B cell (primary cell): ENCODE data around the gene TMEM81. TPM values are rescaled to one million over a fixed set of nuclear protein-coding genes. Genes with fewer than 3 reads are reported as not detected.

Experiments used
- ATAC-seq: fragments of 200-7000 bp; cut with Tn5 transposase; one replicate; pipeline ENCODE4 v1.10.0; 2021; ENCODE audit warnings: low read depth, mild to moderate bottlenecking, moderate number of reproducible peaks, moderate library complexity
- CTCF ChIA-PET: fragments of 350-600 bp; sonication (Branson Sonifier 250); formaldehyde crosslinking; loops from one replicate; lab custom pipeline; 2021; ENCODE audit warnings: antibody characterized with exemption, inconsistent platforms; lab: Charles Lee
- POLR2A ChIA-PET: fragments of 350-600 bp; sonication (Branson Sonifier 250); formaldehyde crosslinking; loops from one replicate; lab custom pipeline; 2021; ENCODE audit warnings: antibody characterized with exemption; lab: Charles Lee
- DNase-seq: peaks from one replicate; pipeline ENCODE4 v3.0.0; 2013
- H2AFZ ChIP-seq: 2 replicates; pipeline ENCODE4 v1.6.1; 2012; ENCODE audit warnings: mild to moderate bottlenecking, low read depth, low read length; ENCODE audit not compliant: insufficient read depth, poor library complexity, severe bottlenecking
- H3K27ac ChIP-seq, 2 donors: 1 replicate in 1 of 2; 2 replicates in 1 of 2; pipeline ENCODE4 v1.5.1; 2012 to 2013; ENCODE audit warnings: low read length in 2 of 2, mild to moderate bottlenecking in 2 of 2, moderate library complexity in 1 of 2
- H3K27me3 ChIP-seq, 4 experiments: fragments of 200-600 bp in 1 of 4; sonication (generic) in 1 of 4; replicated peaks in 1 of 4; 1 replicate in 2 of 4; 2 replicates in 2 of 4; pipeline versions ENCODE4 v1.6.1 to v1.7.0; 2013 to 2016; ENCODE audit warnings: low read length in 3 of 4, mild to moderate bottlenecking in 2 of 4, mixed read lengths in 1 of 4, moderate library complexity in 1 of 4; ENCODE audit not compliant: insufficient read depth in 4 of 4, control insufficient read depth in 3 of 4; ENCODE audit errors: control extremely low read depth in 1 of 4
- H3K36me3 ChIP-seq, 2 experiments: replicated peaks in 1 of 2; 1 replicate in 1 of 2; 2 replicates in 1 of 2; pipeline versions ENCODE4 v1.6.1 to v1.7.1; 2013; ENCODE audit warnings: low read length in 1 of 2; ENCODE audit not compliant: insufficient read depth in 2 of 2, control insufficient read depth in 1 of 2; ENCODE audit errors: control extremely low read depth in 1 of 2, extremely low read depth in 1 of 2
- H3K4me1 ChIP-seq, 2 donors: fragments of 200-600 bp in 1 of 2; sonication (generic) in 1 of 2; 1 replicate in 1 of 2; 2 replicates in 1 of 2; pipeline versions ENCODE4 v1.5.1 to v1.6.1; 2013 to 2017; ENCODE audit warnings: low read length in 2 of 2; ENCODE audit not compliant: control insufficient read depth in 2 of 2, insufficient read depth in 2 of 2
- H3K4me2 ChIP-seq: replicated peaks from 2 replicates; pipeline ENCODE3; 2012; ENCODE audit warnings: mild to moderate bottlenecking, low read depth, low read length; ENCODE audit not compliant: poor library complexity, severe bottlenecking
- H3K4me3 ChIP-seq, 5 experiments: fragments of 200-600 bp in 1 of 5; sonication (generic) in 1 of 5; 1 replicate in 3 of 5; 2 replicates in 2 of 5; pipeline versions ENCODE4 v1.5.1 to v1.7.0; 2011 to 2016; ENCODE audit warnings: low read length in 4 of 5, mild to moderate bottlenecking in 4 of 5, low read depth in 2 of 5, control low read depth in 1 of 5, moderate library complexity in 1 of 5; ENCODE audit not compliant: insufficient read depth in 1 of 5; ENCODE audit errors: control extremely low read depth in 1 of 5, extremely low read depth in 1 of 5
- H3K79me2 ChIP-seq: fragments of 200-600 bp; sonication (generic); one replicate; pipeline ENCODE4 v1.6.0; 2016; ENCODE audit warnings: low read length; ENCODE audit not compliant: control insufficient read depth, insufficient read depth
- H3K9ac ChIP-seq: fragments of 200-600 bp; sonication (generic); 2 replicates; pipeline ENCODE4 v1.6.1; 2017; ENCODE audit warnings: mild to moderate bottlenecking, low read length, moderate library complexity
- H3K9me3 ChIP-seq, 3 donors: one replicate each; pipeline versions ENCODE4 v1.6.1 to v1.7.1; 2013; ENCODE audit warnings: low read length in 2 of 3; ENCODE audit not compliant: control insufficient read depth in 2 of 3, insufficient read depth in 1 of 3; ENCODE audit errors: control extremely low read depth in 1 of 3
- H4K20me1 ChIP-seq: 2 replicates; pipeline ENCODE4 v1.6.0; 2012; ENCODE audit warnings: mild to moderate bottlenecking, low read length; ENCODE audit not compliant: insufficient read depth, control insufficient read depth, poor library complexity, severe bottlenecking
- H3K27ac Mint-ChIP-seq: one replicate; pipeline ENCODE4 v1.8.0; 2021; ENCODE audit warnings: mixed read lengths
- H3K27me3 Mint-ChIP-seq: one replicate; pipeline ENCODE4 v1.8.0; 2021; ENCODE audit warnings: mixed read lengths
- H3K4me1 Mint-ChIP-seq: one replicate; pipeline ENCODE4 v1.8.0; 2021; ENCODE audit warnings: mixed read lengths
- H3K4me3 Mint-ChIP-seq: one replicate; pipeline ENCODE4 v1.8.0; 2021; ENCODE audit warnings: mixed read lengths
- H3K9me3 Mint-ChIP-seq: one replicate; pipeline ENCODE4 v1.8.0; 2022; ENCODE audit warnings: mixed read lengths; ENCODE audit not compliant: insufficient read depth
- EZH2 ChIP-seq: IDR thresholded peaks from 2 replicates; pipeline ENCODE4 v1.6.1; 2012; ENCODE audit warnings: borderline replicate concordance, low read depth, mild to moderate bottlenecking, moderate library complexity, low read length; ENCODE audit not compliant: insufficient read depth, poor library complexity, severe bottlenecking
- WGBS: methylation state at CpG from one replicate; pipeline ENCODE4 v1.1.5; 2013; ENCODE audit warnings: missing lambda C conversion rate; ENCODE audit not compliant: insufficient coverage; 5-methylcytosine and 5-hydroxymethylcytosine counted together
- intact Hi-C: fragments of 100-400 bp; cut with micrococcal nuclease; formaldehyde crosslinking; loops from one replicate; pipeline ENCODE4 v1.10.0; 2022
- polyA plus RNA-seq: library from polyadenylated mRNA; depleted of rRNA; stranded (reverse); fragments of >200 nt; gene quantifications from 2 replicates; pipeline ENCODE4 v1.2.3, GENCODE V29; 2012
- total RNA-seq, 2 donors: library from RNA; stranded (reverse); fragments of 120-200 nt in 1 of 2; gene quantifications; 1 replicate in 1 of 2; 2 replicates in 1 of 2; pipeline versions ENCODE4 v1.2.3 to v1.2.4, GENCODE V29; 2013 to 2022
- TF ChIP-seq, protein P1 (sequence below): fragments of 200-600 bp; IDR thresholded peaks from one replicate; pipeline ENCODE4 v1.8.0; 2022; ENCODE audit warnings: antibody characterized with exemption, mild to moderate bottlenecking

Gene TMEM81
- total and polyA plus RNA-seq, 2 donors (not counting 1 experiment from before 2014, with no cell fraction given) = 3.0 to 6.2 TPM

GRCh38 chr1:205057808-205058575 is 26.3 kb downstream of the TMEM81 start:
- no peaks in the 10 kb centered on the region for H3K4me1 Mint-ChIP-seq
- Histone ChIP-seq H3K36me3 (no peaks in the 10 kb centered on the region), H3K9ac (no peak overlapping the region), H3K4me1 (peaks cover 0 to 6% of the 10 kb centered on the region in 2 donors), H3K9me3 (no peaks in the 10 kb centered on the region), H4K20me1 (no peaks in the 10 kb centered on the region), H2AFZ (no peak overlapping the region), H3K79me2 (no peaks in the 10 kb centered on the region), H3K27ac (no peak overlapping the region), H3K4me2 (no peak overlapping the region), H3K27me3 (no peaks in the 10 kb centered on the region), H3K4me3 (no peak overlapping the region)
- no peak overlapping the region for H3K4me3 Mint-ChIP-seq
- H3K9me3 Mint-ChIP-seq = no peaks in the 10 kb centered on the region
- WGBS = 91% methylated on average over 19 of the region's 19 CpGs
- H3K27me3 Mint-ChIP-seq = peaks cover 8% of the 10 kb centered on the region
- ChIA-PET CTCF (no interaction called here), POLR2A (no interaction called here)
- ATAC-seq (no peak), DNase-seq (no peak)
- no peak overlapping the region for H3K27ac Mint-ChIP-seq
- intact Hi-C loops = no loop called here
- TF ChIP-seq EZH2 = no peak
- TF ChIP-seq, protein P1, sequence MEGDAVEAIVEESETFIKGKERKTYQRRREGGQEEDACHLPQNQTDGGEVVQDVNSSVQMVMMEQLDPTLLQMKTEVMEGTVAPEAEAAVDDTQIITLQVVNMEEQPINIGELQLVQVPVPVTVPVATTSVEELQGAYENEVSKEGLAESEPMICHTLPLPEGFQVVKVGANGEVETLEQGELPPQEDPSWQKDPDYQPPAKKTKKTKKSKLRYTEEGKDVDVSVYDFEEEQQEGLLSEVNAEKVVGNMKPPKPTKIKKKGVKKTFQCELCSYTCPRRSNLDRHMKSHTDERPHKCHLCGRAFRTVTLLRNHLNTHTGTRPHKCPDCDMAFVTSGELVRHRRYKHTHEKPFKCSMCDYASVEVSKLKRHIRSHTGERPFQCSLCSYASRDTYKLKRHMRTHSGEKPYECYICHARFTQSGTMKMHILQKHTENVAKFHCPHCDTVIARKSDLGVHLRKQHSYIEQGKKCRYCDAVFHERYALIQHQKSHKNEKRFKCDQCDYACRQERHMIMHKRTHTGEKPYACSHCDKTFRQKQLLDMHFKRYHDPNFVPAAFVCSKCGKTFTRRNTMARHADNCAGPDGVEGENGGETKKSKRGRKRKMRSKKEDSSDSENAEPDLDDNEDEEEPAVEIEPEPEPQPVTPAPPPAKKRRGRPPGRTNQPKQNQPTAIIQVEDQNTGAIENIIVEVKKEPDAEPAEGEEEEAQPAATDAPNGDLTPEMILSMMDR = no peak

DNA sequence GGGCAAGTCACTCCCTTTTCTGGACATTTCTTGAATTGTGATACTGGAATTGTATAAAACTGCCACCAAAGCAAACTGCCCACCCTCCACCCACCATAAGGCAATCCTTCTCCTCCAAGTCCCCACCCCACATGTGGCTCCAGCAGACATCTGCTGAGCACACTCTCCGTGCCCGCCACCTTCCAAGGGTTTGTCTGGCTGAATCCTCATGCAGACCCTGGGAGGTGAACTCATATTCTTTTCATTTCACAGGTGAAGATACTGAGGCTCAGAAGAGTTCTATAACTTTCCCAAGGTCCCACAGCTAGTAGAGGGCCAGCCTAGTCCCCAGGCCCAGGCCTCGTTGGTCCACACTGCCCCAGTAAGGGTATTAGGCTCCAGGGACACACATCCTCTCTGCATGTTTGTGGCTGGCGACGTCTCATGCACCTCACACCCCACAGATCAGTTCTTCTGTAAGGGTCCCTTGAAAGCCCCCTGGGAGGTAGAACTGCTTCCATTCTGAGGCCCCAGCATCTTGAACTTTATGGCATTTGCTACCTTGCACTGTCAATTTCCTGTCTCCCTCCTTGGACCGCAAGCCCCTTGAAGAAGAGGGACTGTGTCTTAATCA is 27.2 kb downstream of the TMEM81 start:
- TF ChIP-seq, protein P1 = no peak
- no peak for TF ChIP-seq EZH2
- ATAC-seq (no peak), DNase-seq (no peak)
- Histone ChIP-seq H3K4me3 (no peak overlapping the region), H3K36me3 (no peaks in the 10 kb centered on the region), H3K9me3 (no peaks in the 10 kb centered on the region), H3K4me2 (no peak overlapping the region), H3K27ac (no peak overlapping the region), H3K9ac (no peak overlapping the region), H2AFZ (no peak overlapping the region), H4K20me1 (no peaks in the 10 kb centered on the region), H3K79me2 (no peaks in the 10 kb centered on the region), H3K27me3 (peaks cover 0 to 4% (median 0%) of the 10 kb centered on the region in 4 experiments), H3K4me1 (peaks cover 0 to 6% of the 10 kb centered on the region in 2 donors)
- POLR2A ChIA-PET = no interaction called here
- CTCF ChIA-PET = no interaction called here
- H3K27me3 Mint-ChIP-seq = peaks cover 8% of the 10 kb centered on the region
- H3K9me3 Mint-ChIP-seq = no peaks in the 10 kb centered on the region
- H3K4me3 Mint-ChIP-seq = no peak overlapping the region
- intact Hi-C loops = no loop called here
- no peaks in the 10 kb centered on the region for H3K4me1 Mint-ChIP-seq
- no peak overlapping the region for H3K27ac Mint-ChIP-seq
- 89% methylated on average over 4 of the region's 6 CpGs for whole genome bisulfite sequencing
